GM12864 (cell line): ENCODE measurements around the gene NCR3LG1.

ENCODE experiments used
- DNase-seq: peaks from one replicate; pipeline ENCODE4 v3.0.0-alpha.2; 2011; ENCODE audit warnings: low read depth
- H3K4me3 ChIP-seq: 2 replicates; pipeline ENCODE4 v1.5.1; 2011; ENCODE audit warnings: mild to moderate bottlenecking, low read depth, low read length, control low read depth
- TF ChIP-seq, protein P1 (sequence below): IDR thresholded peaks from 2 replicates; pipeline ENCODE4 v1.5.1; 2011; ENCODE audit warnings: low read depth, mild to moderate bottlenecking, moderate library complexity, low read length, control low read depth, inconsistent platforms; ENCODE audit errors: missing control alignments

NCR3LG1 gene

DNA sequence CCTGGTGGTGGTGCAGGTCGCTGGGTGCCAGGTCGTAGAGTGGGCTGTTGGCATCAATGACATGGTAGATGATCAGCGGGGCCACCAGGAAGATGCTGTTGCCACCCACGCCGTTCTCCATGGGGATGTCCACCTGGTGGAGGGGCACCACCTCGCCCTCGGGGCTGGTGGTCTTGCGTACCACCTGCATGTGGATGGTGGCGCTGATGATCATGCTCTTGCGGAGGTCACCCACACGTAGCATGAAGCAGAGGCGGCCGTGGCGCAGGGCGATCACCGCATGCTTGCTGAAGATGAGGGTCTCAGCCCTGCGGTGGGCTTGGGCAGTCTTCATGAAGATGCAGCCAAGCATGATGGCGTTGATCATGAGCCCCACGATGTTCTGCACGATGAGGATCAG, 35.7 kb downstream of the NCR3LG1 start:
- TF ChIP-seq, protein P1, sequence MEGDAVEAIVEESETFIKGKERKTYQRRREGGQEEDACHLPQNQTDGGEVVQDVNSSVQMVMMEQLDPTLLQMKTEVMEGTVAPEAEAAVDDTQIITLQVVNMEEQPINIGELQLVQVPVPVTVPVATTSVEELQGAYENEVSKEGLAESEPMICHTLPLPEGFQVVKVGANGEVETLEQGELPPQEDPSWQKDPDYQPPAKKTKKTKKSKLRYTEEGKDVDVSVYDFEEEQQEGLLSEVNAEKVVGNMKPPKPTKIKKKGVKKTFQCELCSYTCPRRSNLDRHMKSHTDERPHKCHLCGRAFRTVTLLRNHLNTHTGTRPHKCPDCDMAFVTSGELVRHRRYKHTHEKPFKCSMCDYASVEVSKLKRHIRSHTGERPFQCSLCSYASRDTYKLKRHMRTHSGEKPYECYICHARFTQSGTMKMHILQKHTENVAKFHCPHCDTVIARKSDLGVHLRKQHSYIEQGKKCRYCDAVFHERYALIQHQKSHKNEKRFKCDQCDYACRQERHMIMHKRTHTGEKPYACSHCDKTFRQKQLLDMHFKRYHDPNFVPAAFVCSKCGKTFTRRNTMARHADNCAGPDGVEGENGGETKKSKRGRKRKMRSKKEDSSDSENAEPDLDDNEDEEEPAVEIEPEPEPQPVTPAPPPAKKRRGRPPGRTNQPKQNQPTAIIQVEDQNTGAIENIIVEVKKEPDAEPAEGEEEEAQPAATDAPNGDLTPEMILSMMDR = no peak
- H3K4me3 ChIP-seq = no peak overlapping the region
- DNase-seq = no peak

DNA sequence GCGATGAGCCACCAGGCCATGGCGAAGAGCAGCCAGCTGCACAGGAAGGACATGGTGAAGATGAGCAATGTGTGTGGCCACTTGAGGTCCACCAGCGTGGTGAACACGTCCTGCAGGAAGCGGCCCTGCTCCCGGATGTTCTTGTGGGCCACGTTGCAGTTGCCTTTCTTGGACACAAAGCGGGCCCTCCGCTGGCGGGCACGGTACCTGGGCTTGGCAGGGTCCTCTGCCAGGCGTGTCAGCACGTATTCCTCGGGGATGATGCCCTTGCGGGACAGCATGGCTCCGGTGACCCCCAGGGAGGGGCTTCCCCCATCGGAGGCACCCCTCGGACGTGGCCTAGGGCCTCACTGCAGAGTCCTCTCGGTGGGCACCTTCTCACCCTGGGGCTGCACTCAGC, 36.2 kb downstream of the NCR3LG1 start:
- TF ChIP-seq, protein P1 = no peak
- no peak for DNase-seq
- H3K4me3 ChIP-seq = no peak overlapping the region

DNA sequence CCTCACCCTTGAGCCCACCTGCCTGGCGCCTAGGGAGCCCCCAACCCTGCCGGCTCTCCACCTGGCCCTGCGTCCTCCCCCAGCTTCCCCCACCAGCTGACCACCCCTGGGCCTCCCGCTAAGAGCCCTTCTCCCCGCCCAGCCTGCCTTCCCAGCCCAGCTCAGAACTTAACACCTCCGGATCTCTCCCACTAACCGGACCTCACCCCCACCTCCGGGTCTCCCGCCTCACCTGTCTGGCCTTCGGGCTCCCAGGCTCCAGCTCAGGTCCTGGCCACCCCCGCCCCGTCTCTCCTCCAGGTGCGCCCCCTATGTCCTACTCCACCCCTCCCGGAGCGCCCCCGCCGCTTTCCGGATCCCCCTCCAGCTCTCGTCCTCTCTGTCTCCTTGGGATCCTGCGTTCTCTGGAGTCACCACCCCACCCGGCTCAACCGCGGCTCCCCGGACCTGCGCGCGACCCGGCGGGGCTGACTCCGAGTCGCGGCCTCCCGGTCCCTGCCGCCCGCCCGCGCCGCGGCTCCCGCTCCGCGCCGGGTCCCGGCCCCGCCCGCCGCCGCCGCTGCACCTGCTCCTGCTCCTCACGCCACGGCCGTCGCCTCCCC, 37.1 kb downstream of the NCR3LG1 start, which contains the start of gene KCNJ11:
TSS of gene KCNJ11 (minus strand) at position 51 of the 602 bp plus-strand sequence. CDS start 568 bp downstream, outside the sequence.
- DNase-seq = no peak

DNA sequence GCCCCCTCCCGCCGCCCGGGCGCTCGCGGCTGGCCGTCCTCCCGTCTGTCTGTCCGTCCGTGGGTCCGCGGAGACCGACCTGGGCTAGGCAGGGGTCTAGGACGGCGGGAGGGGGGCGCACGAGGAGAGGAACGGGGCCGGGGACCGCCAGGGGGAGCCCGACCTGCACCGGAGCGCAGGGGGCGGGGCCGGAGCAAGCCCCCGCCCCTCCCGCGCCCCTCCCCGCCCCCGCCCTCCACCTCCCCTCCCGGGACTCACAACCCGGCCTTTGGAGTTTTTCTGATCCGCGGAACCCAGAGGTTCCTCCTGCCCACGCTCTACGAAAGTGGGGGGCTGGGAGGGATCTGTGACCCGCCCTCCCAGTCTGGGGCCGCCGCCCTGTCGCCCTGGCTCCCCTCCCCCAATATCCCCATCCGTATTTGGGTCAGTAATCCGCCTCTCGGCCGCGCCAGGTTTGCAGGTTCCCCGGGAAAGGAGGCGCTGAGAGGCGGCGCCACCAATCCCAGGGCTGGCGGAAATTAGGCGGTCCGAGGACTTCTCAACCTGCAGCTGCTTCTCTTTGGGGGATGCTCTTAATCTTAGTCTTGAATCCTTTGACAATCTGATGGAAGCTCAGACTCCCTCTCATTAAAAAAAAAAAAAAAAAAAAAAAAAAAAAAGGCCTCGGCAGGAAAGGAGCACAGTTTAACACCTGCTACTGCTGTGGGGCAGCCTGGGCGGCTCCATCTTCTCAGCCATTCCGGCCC, 37.8 kb downstream of the NCR3LG1 start:
- peak overlapping the region; percentile 41 for H3K4me3 ChIP-seq
- no peak for DNase-seq

More for the DNA sequence above, 37.1 kb downstream of the NCR3LG1 start, which contains the start of gene KCNJ11:
- TF ChIP-seq, protein P1 = no peak
- peak within 1 kb of the TSS; percentile 41 for H3K4me3 ChIP-seq

GRCh38 chr11:17389957-17390649, 38.5 kb downstream of the NCR3LG1 start:
- no peak overlapping the region for H3K4me3 ChIP-seq
- no peak for DNase-seq
- TF ChIP-seq, protein P1 = no peak

More for the DNA sequence above, 37.8 kb downstream of the NCR3LG1 start:
- TF ChIP-seq, protein P1 = peak; percentile 58

DNA sequence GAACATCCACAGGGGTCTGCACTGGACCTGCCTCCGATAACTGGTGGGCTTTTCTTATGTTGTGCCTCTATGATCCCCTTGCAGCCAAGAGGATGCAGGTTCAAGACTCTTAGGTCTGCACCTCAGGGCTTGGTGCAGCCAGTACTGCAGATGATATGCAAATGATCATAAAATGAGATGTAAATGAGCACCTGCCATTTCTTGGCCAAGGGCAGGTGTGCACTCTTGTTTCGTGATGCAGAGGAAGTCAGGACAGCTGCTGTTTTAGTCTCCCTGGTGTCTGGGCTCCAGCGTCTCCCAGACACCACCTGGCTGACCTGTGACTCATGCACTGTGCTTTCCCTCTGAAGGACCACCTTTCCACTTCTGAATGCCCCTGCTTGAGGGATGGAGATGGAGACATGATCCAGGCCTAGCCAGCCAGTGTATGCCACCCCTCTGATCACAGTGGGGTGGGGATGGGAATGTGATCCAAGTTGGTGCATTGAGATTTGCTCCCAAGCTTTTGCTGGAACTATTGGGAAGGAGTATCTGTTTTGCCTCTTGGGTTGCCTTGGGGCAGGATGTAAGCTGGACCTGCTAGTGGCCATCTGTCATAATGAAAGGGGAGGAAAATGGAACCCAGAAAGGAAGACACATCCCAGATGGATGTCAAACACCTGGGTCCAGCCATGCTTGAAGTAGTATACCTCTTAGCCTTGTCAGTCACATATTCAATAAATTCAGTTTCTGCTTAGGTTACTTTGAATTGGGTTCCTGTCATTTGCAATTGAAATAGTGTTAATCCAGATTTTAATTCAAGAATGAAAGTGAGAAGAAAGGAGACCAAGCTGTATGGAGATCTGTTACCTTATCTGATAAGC, 40.1 kb downstream of the NCR3LG1 start:
- TF ChIP-seq, protein P1 = no peak
- no peak overlapping the region for H3K4me3 ChIP-seq
- no peak for DNase-seq
